Globus pallidus (tissue), 1 donor: ENCODE measurements around the gene PPP2R3C.
A peak's percentile ranks its signal among the peaks of the same experiment; 100 is the strongest.
"Not testable (repeated sequence)": the region's sequence is repeated elsewhere in the genome, so short reads cannot be mapped to it uniquely, and the experiment has no call there.

Experiments used
- DNase-seq: peaks from one replicate; pipeline ENCODE4 v3.0.0-alpha.2; 2015; ENCODE audit warnings: low spot score

Gene PPP2R3C

GRCh38 chr14:35124127-35124526 lies 2.3 kb upstream of the PPP2R3C start:
- no peak for DNase-seq

GRCh38 chr14:35123388-35123703 lies 1.6 kb upstream of the PPP2R3C start:
- DNase-seq, result no peak

GRCh38 chr14:35122696-35123387 lies 1.1 kb upstream of the PPP2R3C start:
- no peak for DNase-seq

GRCh38 chr14:35121026-35121886 lies 534 bp downstream of the PPP2R3C start:
- no peak for DNase-seq

GRCh38 chr14:35117112-35117511 lies 4.7 kb downstream of the PPP2R3C start:
- DNase-seq, result no peak

GRCh38 chr14:35116242-35116641 lies 5.5 kb downstream of the PPP2R3C start:
- no peak for DNase-seq

- DNase-seq, result no peak
These were observed 7.8 kb downstream of the PPP2R3C start for GRCh38 chr14:35114036-35114435.

- no peak for DNase-seq
These were observed 8.4 kb downstream of the PPP2R3C start for GRCh38 chr14:35113308-35113950.

GRCh38 chr14:35112641-35113040 lies 9.1 kb downstream of the PPP2R3C start:
- no peak for DNase-seq

- DNase-seq, result no peak
These were observed 13.9 kb downstream of the PPP2R3C start for GRCh38 chr14:35107866-35108265.

GRCh38 chr14:35094645-35095044 lies 27.1 kb downstream of the PPP2R3C start:
- not testable (repeated sequence) for DNase-seq

- no peak for DNase-seq
These were observed 33.3 kb downstream of the PPP2R3C start for GRCh38 chr14:35088514-35088913.

- DNase-seq, result peak; percentile 12
These were observed 36.3 kb downstream of the PPP2R3C start for GRCh38 chr14:35085441-35085840.

- DNase-seq, result no peak
These were observed 38.1 kb downstream of the PPP2R3C start for GRCh38 chr14:35083530-35084150.

- DNase-seq, result no peak
These were observed 42.0 kb downstream of the PPP2R3C start for GRCh38 chr14:35079742-35080141.

- no peak for DNase-seq
These were observed 43.7 kb downstream of the PPP2R3C start for GRCh38 chr14:35078082-35078481.

- no peak for DNase-seq
These were observed 48.3 kb downstream of the PPP2R3C start for GRCh38 chr14:35073486-35073885.

- no peak for DNase-seq
These were observed 49.6 kb downstream of the PPP2R3C start for GRCh38 chr14:35072226-35072625.

GRCh38 chr14:35068238-35069012 lies 53.4 kb downstream of the PPP2R3C start:
- no peak for DNase-seq

- DNase-seq, result not testable (repeated sequence)
These were observed 56.1 kb downstream of the PPP2R3C start for GRCh38 chr14:35065731-35066130.

GRCh38 chr14:35061113-35061791 lies 60.5 kb downstream of the PPP2R3C start:
- not testable (repeated sequence) for DNase-seq
